ACC112 (cell line): ENCODE data around the gene HSD17B2.

Source experiments
- H2AFZ ChIP-seq: fragments of 200-600 bp; sonication (generic); one replicate; pipeline ENCODE4 v1.6.0; 2017; ENCODE audit warnings: antibody characterized with exemption, low read length; ENCODE audit not compliant: unreplicated experiment
- H3K27ac ChIP-seq: fragments of 200-600 bp; sonication (generic); 2 replicates; pipeline ENCODE4 v1.5.1; 2014; ENCODE audit warnings: low read depth, mild to moderate bottlenecking, antibody characterized with exemption, low read length, moderate library complexity
- H3K27me3 ChIP-seq: fragments of 200-600 bp; sonication (generic); 2 replicates; pipeline ENCODE4 v1.6.1; 2014; ENCODE audit warnings: mild to moderate bottlenecking, antibody characterized with exemption, low read length, moderate library complexity, mixed read lengths; ENCODE audit not compliant: insufficient read depth
- H3K36me3 ChIP-seq: fragments of 200-600 bp; sonication (generic); 2 replicates; pipeline ENCODE4 v1.6.1; 2016; ENCODE audit warnings: mild to moderate bottlenecking, antibody characterized with exemption, low read length, moderate library complexity, mixed read lengths; ENCODE audit not compliant: insufficient read depth
- H3K4me1 ChIP-seq: fragments of 200-600 bp; sonication (generic); one replicate; pipeline ENCODE4 v1.6.1; 2016; ENCODE audit warnings: low read length, mixed read lengths; ENCODE audit not compliant: insufficient read depth, unreplicated experiment, control insufficient read depth
- H3K4me3 ChIP-seq: fragments of 200-600 bp; sonication (generic); 2 replicates; pipeline ENCODE4 v1.5.1; 2014; ENCODE audit warnings: mild to moderate bottlenecking, low read depth, low read length
- H3K79me2 ChIP-seq: fragments of 200-600 bp; sonication (generic); one replicate; pipeline ENCODE4 v1.6.0; 2016; ENCODE audit warnings: low read length; ENCODE audit not compliant: control insufficient read depth, unreplicated experiment, insufficient read depth

HSD17B2 gene

GRCh38 chr16:82147546-82147945 lies 112.5 kb downstream of the HSD17B2 start:
- H3K4me3 ChIP-seq = no peak overlapping the region
- no peak overlapping the region for H2AFZ ChIP-seq
- H3K4me1 ChIP-seq = no peaks in the 10 kb centered on the region
- H3K27me3 ChIP-seq = no peaks in the 10 kb centered on the region
- H3K36me3 ChIP-seq = peaks cover 20% of the 10 kb centered on the region
- H3K27ac ChIP-seq = no peak overlapping the region
- H3K79me2 ChIP-seq = no peaks in the 10 kb centered on the region
